Midbrain (tissue), 1 donor: Measurements from ENCODE around the gene NOL4L.
"Not testable (repeated sequence)": the region's sequence is repeated elsewhere in the genome, so short reads cannot be mapped to it uniquely, and the experiment has no call there.

ENCODE experiments used
- DNase-seq: peaks from one replicate; lab custom pipeline; 2025; lab: John Stamatoyannopoulos, UW

The NOL4L gene

DNA sequence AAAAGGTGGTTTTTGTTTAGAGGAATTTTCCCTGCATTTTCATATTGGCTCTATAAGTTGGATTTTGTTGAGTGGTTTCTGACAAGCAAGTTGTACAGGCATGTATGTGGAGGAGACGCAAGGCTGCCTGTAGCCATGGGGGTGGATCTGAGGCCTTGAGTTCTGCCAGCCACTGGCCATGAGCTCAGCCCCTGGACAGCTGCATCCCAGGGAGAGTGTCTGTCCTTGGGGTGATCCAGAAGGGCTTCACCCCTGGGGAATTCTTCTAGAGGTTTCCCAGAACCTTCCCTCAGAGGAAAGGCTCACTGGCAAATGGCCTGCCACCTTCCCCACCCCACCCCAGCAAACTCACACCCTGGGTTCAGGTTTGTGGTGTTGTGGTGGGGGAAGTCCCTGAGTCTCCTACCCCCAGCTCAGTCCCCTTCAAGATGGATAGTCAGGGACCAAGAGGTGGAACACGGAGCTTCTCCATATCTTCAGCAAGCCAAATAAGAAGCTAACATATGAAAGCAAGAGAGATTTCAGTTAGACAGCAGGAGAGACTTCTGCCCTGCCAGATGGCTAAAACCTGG, 11.6 kb upstream of the NOL4L start:
- no peak for DNase-seq

- no peak for DNase-seq
Measured at GRCh38 chr20:32595143-32595542, 10.0 kb upstream of the NOL4L start.

DNA sequence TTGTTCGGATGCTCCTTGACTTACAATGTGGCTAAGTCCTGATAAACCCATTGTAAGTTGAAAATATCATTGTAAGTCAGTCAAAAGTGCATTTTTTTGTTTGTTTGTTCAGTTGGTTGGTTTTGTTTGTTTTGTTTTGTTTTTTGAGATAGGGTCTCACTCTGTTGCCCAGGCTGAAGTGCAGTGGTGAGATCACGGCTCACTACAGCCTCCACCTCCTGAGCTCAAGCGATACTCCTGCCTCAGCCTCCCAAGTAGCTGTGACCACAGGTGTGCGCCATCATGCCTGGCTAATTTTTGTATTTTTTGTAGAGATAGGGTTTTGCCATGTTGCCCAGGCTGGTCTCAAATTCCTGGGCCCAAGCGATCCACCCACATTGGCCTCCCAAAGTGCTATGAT, 9.5 kb upstream of the NOL4L start:
- DNase-seq: not testable (repeated sequence)

DNA sequence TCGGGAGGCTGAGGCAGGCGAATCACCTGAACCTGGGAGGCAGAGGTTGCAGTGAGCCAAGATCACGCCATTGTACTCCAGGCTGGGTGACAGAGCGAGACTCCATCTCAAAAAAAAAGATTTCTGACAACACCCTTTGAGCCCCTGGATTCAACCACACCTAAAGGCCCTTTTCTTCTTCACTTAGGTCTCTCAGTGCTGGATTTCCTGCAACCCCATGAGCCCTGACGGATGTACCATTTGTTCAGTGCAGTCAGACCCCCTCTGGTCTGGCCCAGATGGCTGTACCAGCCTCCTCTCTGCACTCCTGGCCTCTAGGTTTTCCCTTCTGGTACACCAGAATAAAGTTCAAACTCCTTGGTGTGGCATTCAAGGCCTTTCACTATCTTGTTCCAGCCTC, 9.1 kb upstream of the NOL4L start:
- no peak for DNase-seq

- DNase-seq: not testable (repeated sequence)
Measured at GRCh38 chr20:32592616-32593015, 7.5 kb upstream of the NOL4L start.

- DNase-seq: no peak
Measured at GRCh38 chr20:32592022-32592421, 6.9 kb upstream of the NOL4L start.

DNA sequence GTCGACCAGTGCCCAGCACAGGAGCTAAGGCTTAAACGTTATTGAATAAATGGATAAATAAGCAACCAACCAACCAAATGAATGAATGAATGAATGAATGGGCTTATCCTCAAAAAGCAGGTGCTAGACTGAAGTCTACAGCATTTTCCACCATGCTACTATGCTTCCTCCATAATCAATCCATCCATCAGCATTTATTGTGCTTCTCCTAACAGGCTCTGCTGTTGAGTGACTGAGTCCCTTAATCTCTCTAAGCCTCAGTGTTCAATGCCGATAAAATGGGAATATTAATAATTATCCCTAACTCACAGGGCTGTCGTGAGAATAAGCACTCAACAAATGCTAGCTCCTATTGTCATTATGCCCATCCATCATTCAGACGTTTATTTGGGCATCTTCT, 4.6 kb upstream of the NOL4L start:
- no peak for DNase-seq

DNA sequence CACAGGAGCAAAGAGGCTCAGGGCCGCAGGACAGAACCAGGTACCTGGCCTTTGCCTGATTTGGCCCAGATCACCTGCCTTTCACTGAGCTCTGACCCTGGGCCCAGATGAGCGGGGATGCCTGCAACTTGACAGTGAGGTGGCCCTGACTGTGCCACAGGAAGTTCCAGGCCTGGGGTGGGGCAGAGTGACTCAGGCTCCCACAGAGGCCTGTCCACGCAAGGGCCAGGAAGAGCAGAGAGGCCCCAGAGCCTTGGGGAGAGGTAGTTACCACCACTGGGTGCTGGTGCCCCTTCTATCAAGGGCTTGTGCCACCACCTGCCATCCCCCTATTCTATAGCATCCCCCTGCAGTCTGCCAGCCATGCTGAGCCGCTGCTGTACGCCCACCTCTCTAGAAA, 4.1 kb upstream of the NOL4L start:
- no peak for DNase-seq

- DNase-seq: no peak
Measured at GRCh38 chr20:32588040-32588439, 2.9 kb upstream of the NOL4L start.

DNA sequence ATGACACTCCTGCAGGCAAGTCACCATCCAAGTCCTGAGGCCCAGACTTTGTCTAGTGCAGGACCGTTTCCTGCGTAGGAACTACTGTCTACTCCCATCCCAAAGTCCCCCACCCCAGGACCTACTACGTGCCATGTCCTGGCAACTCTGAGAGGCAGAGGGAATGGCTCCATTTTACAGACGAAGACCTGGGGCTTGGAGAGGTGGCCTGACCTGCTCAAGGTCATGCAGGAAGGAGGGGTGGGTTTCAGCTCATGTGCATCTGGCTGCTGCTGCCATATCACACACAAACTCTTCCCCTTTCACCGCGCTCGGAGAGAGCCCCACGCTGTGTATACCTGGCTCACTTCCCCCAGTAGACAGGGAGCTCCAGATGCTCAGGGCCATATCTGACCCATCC, 1.2 kb upstream of the NOL4L start:
- DNase-seq: no peak

DNA sequence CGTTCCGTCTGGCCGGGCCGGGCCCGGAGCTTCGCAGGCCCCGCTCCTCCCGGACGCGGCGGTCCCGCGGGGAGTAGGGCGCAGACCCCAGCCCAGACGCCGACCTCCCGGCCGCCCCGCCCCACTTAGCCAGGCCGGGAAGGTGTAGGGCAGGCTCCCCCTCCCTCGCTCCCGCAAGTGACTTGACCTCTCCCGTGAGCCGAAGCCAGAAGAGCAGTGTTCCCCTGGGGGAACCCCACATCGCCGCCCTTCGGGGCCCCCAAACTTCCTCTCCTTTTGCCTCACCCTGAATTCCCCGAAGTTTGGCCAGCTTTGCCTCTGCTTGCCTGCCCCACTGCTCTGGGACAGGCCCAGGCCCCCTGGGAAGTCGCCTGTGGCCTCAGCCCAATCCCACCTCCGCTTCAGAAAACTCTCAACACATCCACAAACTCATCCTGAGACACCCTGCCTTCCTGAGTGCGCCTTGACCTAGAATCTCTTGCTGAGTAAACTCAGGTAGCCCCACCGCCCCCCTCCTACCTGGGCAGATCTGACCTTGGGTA, 524 bp upstream of the NOL4L start:
- no peak for DNase-seq

DNA sequence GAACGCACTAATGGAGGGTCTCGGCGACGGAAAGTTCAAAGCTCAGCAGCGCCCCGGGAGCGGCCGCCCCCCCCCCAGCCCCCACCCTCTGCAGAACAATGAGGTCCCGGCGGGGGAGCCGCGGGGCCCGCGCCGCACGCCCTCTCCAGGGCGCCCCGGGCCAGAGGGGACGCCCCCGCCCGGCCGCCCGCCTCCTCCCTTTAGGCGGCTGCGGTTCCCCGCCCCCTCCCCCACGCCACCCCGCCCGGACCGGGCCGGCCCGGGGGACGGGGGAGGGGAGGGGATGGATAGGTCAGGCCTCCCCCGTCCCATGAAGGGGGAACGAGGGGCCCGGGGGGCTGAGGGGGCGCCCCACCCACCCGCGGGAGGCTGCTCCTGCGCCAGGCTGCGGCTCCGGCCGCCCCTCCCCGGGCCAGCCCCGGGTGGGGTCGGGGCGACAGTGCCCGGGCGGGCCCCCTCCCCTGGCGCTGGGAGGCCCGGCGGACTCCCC, 1.5 kb downstream of the NOL4L start:
- peak; percentile 42 for DNase-seq

DNA sequence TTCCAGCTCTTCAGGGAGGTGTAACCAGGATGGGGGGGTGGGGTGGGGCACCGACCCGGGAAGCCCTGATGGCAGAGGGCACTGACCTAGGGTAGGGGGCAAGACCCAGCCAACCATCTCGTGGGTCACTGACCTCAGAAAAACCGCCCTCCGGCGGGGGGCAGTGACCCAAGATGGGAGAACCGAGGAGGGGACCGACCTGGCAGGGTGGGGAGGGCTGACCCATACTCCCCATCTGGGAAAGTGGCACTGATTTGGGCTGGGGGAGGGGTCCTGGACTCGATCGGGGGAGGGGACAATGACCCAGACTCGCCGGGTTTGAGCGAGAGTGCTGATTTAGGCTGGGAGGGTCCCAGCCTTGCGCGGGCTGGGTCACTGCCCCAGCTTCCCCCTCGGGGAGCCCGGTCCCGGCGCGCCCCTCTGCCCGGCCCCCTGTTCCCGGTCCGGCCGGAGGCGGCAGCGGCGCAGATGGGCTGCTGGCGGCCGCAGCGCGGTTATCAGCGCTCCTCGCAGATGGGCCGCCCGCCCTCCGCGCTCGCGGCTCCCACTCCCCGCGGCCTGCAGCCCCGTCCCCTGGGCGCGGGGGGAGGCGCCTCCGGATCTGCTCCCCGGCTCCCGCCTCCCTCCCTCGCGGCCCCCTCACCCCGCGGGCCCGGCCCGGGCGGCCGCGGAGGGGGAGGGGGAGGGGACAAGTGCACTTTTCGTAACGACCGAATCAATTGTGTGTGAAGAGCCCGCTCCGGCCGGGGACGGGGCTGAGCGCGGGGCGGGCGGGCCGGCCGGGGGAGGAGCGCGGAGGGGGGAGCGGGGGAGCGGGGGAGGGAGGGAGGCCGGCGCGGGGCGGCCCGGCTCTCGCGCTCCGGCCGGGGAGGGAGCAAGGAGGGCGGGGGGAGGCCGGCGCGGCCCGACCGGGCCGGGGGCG, 2.2 kb downstream of the NOL4L start:
- DNase-seq: peak; percentile 45

DNA sequence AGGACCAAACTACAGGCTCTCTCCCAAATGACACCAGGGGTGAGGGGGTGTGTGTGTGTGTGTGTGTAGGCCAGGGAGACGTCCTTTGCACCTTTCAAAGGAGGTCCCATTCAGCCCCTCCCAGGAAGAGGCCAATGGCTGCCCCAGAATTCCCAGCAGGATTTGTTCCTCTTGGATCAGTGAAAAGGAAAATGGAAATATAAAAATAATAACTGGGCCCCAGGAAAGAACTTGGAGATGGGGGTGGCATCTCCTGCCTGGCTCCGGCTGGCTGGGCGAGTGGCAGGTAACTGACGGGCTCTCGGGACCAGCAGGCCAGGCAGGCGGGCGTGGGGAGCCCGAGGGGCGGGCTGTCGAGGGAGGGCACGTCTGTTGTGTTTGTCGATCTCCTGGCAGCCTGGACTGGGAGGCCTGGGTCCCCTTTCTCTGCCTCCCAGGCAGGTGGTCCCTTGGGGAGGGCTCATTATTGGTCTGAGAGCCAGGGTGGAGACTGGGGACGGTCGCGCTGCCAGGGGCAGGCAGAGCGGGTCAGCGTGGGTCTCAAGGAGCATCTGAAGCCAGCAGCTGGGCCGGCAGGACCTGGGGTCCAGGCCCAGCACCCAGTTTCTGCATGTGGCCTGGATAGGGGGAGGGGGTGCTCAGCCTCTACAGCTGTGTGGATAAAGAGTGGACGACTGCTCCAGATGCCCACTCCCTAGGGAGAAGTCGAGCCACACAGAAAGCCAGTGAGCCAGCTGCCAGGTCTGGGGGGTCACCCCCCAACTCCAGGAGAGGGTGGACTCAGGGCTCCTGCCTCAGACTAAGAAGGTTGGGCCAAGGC, 3.1 kb downstream of the NOL4L start:
- DNase-seq: no peak

- no peak for DNase-seq
Measured at GRCh38 chr20:32580970-32581838, 3.9 kb downstream of the NOL4L start.

- no peak for DNase-seq
Measured at GRCh38 chr20:32580219-32580969, 4.7 kb downstream of the NOL4L start.

- no peak for DNase-seq
Measured at GRCh38 chr20:32578840-32579390, 6.2 kb downstream of the NOL4L start.

GRCh38 chr20:32578062-32578461, 7.1 kb downstream of the NOL4L start:
- DNase-seq: not testable (repeated sequence)

GRCh38 chr20:32577657-32578056, 7.5 kb downstream of the NOL4L start:
- DNase-seq: no peak

- DNase-seq: no peak
Measured at GRCh38 chr20:32577023-32577422, 8.1 kb downstream of the NOL4L start.
